ENCODE data around the gene VWC2L.

VWC2L gene

DNA sequence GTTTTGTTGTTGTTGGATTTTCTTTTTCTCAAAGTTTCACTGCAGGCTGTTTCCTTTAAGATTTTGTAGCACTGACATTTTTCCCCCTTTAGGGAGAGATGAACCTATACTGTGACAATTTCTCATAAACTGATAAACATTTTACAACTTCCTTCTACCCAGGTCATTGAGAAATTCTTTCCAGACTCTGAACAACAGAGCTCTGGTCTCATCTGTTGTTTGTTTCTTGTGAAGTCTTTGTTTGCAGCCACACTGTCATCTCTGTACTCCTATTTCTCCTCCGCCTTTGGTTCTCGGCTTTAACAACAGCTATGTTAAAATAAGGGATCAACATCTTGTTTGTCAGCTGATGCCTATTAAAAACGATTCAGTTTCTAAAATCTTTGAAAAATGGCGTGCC is 167.6 kb downstream of the VWC2L start:
- no peak overlapping the region for H3K27ac ChIP-seq (replicated peaks)
- DNase-seq (ENCODE audit: low read depth in 1 of 2, low spot score in 1 of 2): no peak
- H3K27me3 ChIP-seq (ENCODE audit: insufficient read depth, poor library complexity, severe bottlenecking): no peaks in the 10 kb centered on the region
- no peak for TF ChIP-seq POLR2AphosphoS5 (IDR thresholded peaks at IDR 0.05; ENCODE audit: low read depth)
- TF ChIP-seq SPI1 (IDR thresholded peaks at IDR 0.05; ENCODE audit: borderline replicate concordance, low read depth): no peak
- no peak for TF ChIP-seq GABPA (IDR thresholded peaks at IDR 0.05; ENCODE audit: low read depth)
- TF ChIP-seq, protein P1, sequence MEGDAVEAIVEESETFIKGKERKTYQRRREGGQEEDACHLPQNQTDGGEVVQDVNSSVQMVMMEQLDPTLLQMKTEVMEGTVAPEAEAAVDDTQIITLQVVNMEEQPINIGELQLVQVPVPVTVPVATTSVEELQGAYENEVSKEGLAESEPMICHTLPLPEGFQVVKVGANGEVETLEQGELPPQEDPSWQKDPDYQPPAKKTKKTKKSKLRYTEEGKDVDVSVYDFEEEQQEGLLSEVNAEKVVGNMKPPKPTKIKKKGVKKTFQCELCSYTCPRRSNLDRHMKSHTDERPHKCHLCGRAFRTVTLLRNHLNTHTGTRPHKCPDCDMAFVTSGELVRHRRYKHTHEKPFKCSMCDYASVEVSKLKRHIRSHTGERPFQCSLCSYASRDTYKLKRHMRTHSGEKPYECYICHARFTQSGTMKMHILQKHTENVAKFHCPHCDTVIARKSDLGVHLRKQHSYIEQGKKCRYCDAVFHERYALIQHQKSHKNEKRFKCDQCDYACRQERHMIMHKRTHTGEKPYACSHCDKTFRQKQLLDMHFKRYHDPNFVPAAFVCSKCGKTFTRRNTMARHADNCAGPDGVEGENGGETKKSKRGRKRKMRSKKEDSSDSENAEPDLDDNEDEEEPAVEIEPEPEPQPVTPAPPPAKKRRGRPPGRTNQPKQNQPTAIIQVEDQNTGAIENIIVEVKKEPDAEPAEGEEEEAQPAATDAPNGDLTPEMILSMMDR (IDR thresholded peaks at IDR 0.05; ENCODE audit: insufficient read depth, low read length): no peak
- TF ChIP-seq, protein P2, sequence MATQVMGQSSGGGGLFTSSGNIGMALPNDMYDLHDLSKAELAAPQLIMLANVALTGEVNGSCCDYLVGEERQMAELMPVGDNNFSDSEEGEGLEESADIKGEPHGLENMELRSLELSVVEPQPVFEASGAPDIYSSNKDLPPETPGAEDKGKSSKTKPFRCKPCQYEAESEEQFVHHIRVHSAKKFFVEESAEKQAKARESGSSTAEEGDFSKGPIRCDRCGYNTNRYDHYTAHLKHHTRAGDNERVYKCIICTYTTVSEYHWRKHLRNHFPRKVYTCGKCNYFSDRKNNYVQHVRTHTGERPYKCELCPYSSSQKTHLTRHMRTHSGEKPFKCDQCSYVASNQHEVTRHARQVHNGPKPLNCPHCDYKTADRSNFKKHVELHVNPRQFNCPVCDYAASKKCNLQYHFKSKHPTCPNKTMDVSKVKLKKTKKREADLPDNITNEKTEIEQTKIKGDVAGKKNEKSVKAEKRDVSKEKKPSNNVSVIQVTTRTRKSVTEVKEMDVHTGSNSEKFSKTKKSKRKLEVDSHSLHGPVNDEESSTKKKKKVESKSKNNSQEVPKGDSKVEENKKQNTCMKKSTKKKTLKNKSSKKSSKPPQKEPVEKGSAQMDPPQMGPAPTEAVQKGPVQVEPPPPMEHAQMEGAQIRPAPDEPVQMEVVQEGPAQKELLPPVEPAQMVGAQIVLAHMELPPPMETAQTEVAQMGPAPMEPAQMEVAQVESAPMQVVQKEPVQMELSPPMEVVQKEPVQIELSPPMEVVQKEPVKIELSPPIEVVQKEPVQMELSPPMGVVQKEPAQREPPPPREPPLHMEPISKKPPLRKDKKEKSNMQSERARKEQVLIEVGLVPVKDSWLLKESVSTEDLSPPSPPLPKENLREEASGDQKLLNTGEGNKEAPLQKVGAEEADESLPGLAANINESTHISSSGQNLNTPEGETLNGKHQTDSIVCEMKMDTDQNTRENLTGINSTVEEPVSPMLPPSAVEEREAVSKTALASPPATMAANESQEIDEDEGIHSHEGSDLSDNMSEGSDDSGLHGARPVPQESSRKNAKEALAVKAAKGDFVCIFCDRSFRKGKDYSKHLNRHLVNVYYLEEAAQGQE (IDR thresholded peaks at IDR 0.05; ENCODE audit: insufficient replicate concordance, low read depth): no peak
- no peak overlapping the region for H3K4me3 ChIP-seq (replicated peaks; ENCODE audit: insufficient read depth, low read length)

DNA sequence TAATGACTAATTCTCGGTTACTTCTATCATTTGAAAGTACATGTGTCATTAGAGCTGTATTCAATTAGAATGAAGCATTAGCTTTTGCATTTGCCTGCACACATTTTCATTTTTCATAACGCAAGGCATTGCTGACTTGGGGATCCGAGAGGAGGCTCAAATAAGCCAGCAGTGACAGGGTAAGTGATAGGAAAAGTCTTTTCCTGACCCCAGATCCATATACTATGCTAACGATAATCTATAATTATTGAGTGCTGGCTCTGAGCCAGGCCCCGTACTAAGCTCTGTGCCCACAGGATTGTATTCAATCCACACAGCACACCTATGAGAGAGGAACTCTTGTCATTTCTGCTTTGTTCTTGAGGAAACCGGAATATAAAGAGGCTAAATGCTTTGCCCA is 168.2 kb downstream of the VWC2L start:
- no peaks in the 10 kb centered on the region for H3K27me3 ChIP-seq (ENCODE audit: insufficient read depth, poor library complexity, severe bottlenecking)
- no peak overlapping the region for H3K4me3 ChIP-seq (replicated peaks; ENCODE audit: insufficient read depth, low read length)
- H3K27ac ChIP-seq (replicated peaks): no peak overlapping the region
- TF ChIP-seq GABPA (IDR thresholded peaks at IDR 0.05; ENCODE audit: low read depth) (no peak), SPI1 (IDR thresholded peaks at IDR 0.05; ENCODE audit: borderline replicate concordance, low read depth) (no peak), POLR2AphosphoS5 (IDR thresholded peaks at IDR 0.05; ENCODE audit: low read depth) (no peak)
- TF ChIP-seq, protein P2 (IDR thresholded peaks at IDR 0.05; ENCODE audit: insufficient replicate concordance, low read depth): no peak
- TF ChIP-seq, protein P1 (IDR thresholded peaks at IDR 0.05; ENCODE audit: insufficient read depth, low read length): no peak
- no peak for DNase-seq (ENCODE audit: low read depth in 1 of 2, low spot score in 1 of 2)

DNA sequence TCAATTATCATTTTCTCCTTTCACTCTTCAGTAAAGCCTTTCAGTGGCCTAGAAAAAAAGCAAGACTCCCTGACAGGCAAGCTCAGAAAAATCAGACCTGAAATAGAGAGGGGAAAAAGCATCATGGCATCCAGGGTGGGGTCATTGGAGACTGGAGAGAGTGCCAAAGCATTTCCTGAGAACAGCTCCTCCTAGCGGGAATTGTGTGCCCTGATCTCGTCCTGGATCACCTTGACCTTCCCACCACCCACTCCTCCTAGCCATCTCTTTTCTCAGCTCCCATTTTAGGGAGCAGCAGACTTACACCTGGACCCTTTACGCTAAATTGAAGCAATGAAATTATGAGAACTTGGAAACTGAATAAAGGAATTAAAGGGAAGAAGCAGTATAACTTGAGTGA is 176.6 kb downstream of the VWC2L start:
- Histone ChIP-seq H3K4me3 (replicated peaks; ENCODE audit: insufficient read depth, low read length) (no peak overlapping the region), H3K27me3 (ENCODE audit: insufficient read depth, poor library complexity, severe bottlenecking) (no peaks in the 10 kb centered on the region), H3K27ac (replicated peaks) (no peak overlapping the region)
- TF ChIP-seq, protein P1 (IDR thresholded peaks at IDR 0.05; ENCODE audit: insufficient read depth, low read length): peak; percentile 27
- no peak for TF ChIP-seq SPI1 (IDR thresholded peaks at IDR 0.05; ENCODE audit: borderline replicate concordance, low read depth)
- DNase-seq (ENCODE audit: low read depth in 1 of 2, low spot score in 1 of 2): peak in 1 of 2 experiments; percentile 2

DNA sequence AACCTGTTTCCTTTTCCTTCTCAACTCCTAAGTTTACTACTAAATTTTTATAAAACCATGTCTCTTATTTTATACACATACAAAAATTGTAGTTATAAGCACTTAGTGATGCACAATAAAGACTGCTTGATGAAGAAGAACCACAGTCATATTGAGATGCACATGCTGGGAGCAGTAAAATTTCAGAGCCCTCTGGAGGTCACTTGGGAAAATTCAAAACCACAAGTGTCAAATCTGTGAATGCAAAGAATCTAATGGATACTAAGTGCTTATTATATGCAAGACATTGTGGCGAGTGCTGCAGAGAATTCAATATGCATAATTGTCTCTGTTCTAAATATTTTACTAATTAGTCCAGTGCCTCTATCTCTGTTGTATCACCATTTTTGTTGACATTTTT is 180.5 kb downstream of the VWC2L start:
- H3K27ac ChIP-seq (replicated peaks): no peak overlapping the region
- H3K4me3 ChIP-seq (replicated peaks; ENCODE audit: insufficient read depth, low read length): no peak overlapping the region
- TF ChIP-seq, protein P1 (IDR thresholded peaks at IDR 0.05; ENCODE audit: insufficient read depth, low read length): no peak
- TF ChIP-seq SPI1 (IDR thresholded peaks at IDR 0.05; ENCODE audit: borderline replicate concordance, low read depth) (no peak), GABPA (IDR thresholded peaks at IDR 0.05; ENCODE audit: low read depth) (no peak), POLR2AphosphoS5 (IDR thresholded peaks at IDR 0.05; ENCODE audit: low read depth) (no peak)
- TF ChIP-seq, protein P2 (IDR thresholded peaks at IDR 0.05; ENCODE audit: insufficient replicate concordance, low read depth): no peak
- H3K27me3 ChIP-seq (ENCODE audit: insufficient read depth, poor library complexity, severe bottlenecking): no peaks in the 10 kb centered on the region
- no peak for DNase-seq (ENCODE audit: low read depth in 1 of 2, low spot score in 1 of 2)

All from HL-60 (cell line).